ENCODE measurements around the gene CNDP2.

The CNDP2 gene

GRCh38 chr18:74457043-74457724, 39.0 kb upstream of the CNDP2 start, which contains the start of gene DIPK1C:
DIPK1C (minus strand) TSS chr18:74457308; CDS start chr18:74457259, 49 bp downstream.
- H3K27ac ChIP-seq (ENCODE audit: low read depth, low read length), result no peak within 1 kb of the TSS
- H3K9ac ChIP-seq (ENCODE audit: low read length), result no peak within 1 kb of the TSS
- peaks cover 16% of the 10 kb centered on the region for H3K27me3 ChIP-seq (ENCODE audit: control insufficient read depth, insufficient read depth, low read length)
- peak within 1 kb of the TSS; percentile 49 for H3K4me3 ChIP-seq (ENCODE audit: low read length)
- H3K4me1 ChIP-seq (ENCODE audit: control insufficient read depth, insufficient read depth, low read length), result peaks cover 6% of the 10 kb centered on the region
- H3K36me3 ChIP-seq (ENCODE audit: control insufficient read depth, insufficient read depth, low read length), result no peaks in the 10 kb centered on the region

- Histone ChIP-seq H3K4me1 (ENCODE audit: control insufficient read depth, insufficient read depth, low read length) (peaks cover 6% of the 10 kb centered on the region), H3K4me3 (ENCODE audit: low read length) (no peak overlapping the region), H3K36me3 (ENCODE audit: control insufficient read depth, insufficient read depth, low read length) (no peaks in the 10 kb centered on the region), H3K27me3 (ENCODE audit: control insufficient read depth, insufficient read depth, low read length) (peaks cover 16% of the 10 kb centered on the region), H3K27ac (ENCODE audit: low read depth, low read length) (no peak overlapping the region), H3K9ac (ENCODE audit: low read length) (no peak overlapping the region)
Measured at GRCh38 chr18:74457725-74458421, 38.3 kb upstream of the CNDP2 start.

DNA sequence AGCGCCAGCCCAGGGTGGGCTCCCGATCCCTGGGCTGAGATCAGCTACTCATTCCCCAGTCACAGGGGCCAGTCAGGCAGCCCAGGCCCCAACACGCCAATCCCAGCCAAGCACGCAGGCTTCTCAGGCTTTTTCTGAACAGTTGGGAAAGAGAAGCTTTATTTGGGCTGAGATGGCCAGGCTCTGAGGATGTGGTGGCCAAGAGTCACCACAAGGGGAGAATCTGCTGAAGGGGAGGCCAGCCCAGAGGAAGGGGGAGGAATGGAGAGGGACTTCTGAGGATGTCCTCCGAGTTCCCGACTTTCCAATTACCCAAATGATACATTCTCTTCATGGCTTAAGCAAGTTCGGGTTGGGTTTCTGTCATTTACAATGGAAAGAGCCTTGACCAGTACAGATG, 36.3 kb upstream of the CNDP2 start:
- Histone ChIP-seq H3K9ac (ENCODE audit: low read length) (no peak overlapping the region), H3K4me3 (ENCODE audit: low read length) (no peak overlapping the region), H3K27ac (ENCODE audit: low read depth, low read length) (no peak overlapping the region), H3K27me3 (ENCODE audit: control insufficient read depth, insufficient read depth, low read length) (peaks cover 16% of the 10 kb centered on the region), H3K36me3 (ENCODE audit: control insufficient read depth, insufficient read depth, low read length) (no peaks in the 10 kb centered on the region), H3K4me1 (ENCODE audit: control insufficient read depth, insufficient read depth, low read length) (peaks cover 6% of the 10 kb centered on the region)

- Histone ChIP-seq H3K9ac (ENCODE audit: low read length) (no peak overlapping the region), H3K4me3 (ENCODE audit: low read length) (no peak overlapping the region), H3K27ac (ENCODE audit: low read depth, low read length) (no peak overlapping the region), H3K36me3 (ENCODE audit: control insufficient read depth, insufficient read depth, low read length) (no peaks in the 10 kb centered on the region), H3K4me1 (ENCODE audit: control insufficient read depth, insufficient read depth, low read length) (peaks cover 6% of the 10 kb centered on the region), H3K27me3 (ENCODE audit: control insufficient read depth, insufficient read depth, low read length) (peaks cover 16% of the 10 kb centered on the region)
Measured at GRCh38 chr18:74460825-74461224, 35.3 kb upstream of the CNDP2 start.

GRCh38 chr18:74463254-74463653, 32.9 kb upstream of the CNDP2 start:
- Histone ChIP-seq H3K36me3 (ENCODE audit: control insufficient read depth, insufficient read depth, low read length) (no peaks in the 10 kb centered on the region), H3K27me3 (ENCODE audit: control insufficient read depth, insufficient read depth, low read length) (peaks cover under 1% of the 10 kb centered on the region), H3K4me3 (ENCODE audit: low read length) (no peak overlapping the region), H3K9ac (ENCODE audit: low read length) (no peak overlapping the region), H3K4me1 (ENCODE audit: control insufficient read depth, insufficient read depth, low read length) (peaks cover 2% of the 10 kb centered on the region), H3K27ac (ENCODE audit: low read depth, low read length) (no peak overlapping the region)

- no peak overlapping the region for H3K4me3 ChIP-seq (ENCODE audit: low read length)
- no peaks in the 10 kb centered on the region for H3K27me3 ChIP-seq (ENCODE audit: control insufficient read depth, insufficient read depth, low read length)
- no peaks in the 10 kb centered on the region for H3K36me3 ChIP-seq (ENCODE audit: control insufficient read depth, insufficient read depth, low read length)
- no peak overlapping the region for H3K27ac ChIP-seq (ENCODE audit: low read depth, low read length)
- no peak overlapping the region for H3K9ac ChIP-seq (ENCODE audit: low read length)
- H3K4me1 ChIP-seq (ENCODE audit: control insufficient read depth, insufficient read depth, low read length), result peaks cover 9% of the 10 kb centered on the region
Measured at GRCh38 chr18:74463983-74464382, 32.2 kb upstream of the CNDP2 start.

- no peaks in the 10 kb centered on the region for H3K36me3 ChIP-seq (ENCODE audit: control insufficient read depth, insufficient read depth, low read length)
- H3K27ac ChIP-seq (ENCODE audit: low read depth, low read length), result no peak overlapping the region
- H3K9ac ChIP-seq (ENCODE audit: low read length), result no peak overlapping the region
- no peak overlapping the region for H3K4me3 ChIP-seq (ENCODE audit: low read length)
- H3K27me3 ChIP-seq (ENCODE audit: control insufficient read depth, insufficient read depth, low read length), result no peaks in the 10 kb centered on the region
- H3K4me1 ChIP-seq (ENCODE audit: control insufficient read depth, insufficient read depth, low read length), result peaks cover 10% of the 10 kb centered on the region
Measured at GRCh38 chr18:74465775-74466174, 30.4 kb upstream of the CNDP2 start.

- peak overlapping the region; percentile 47 for H3K27ac ChIP-seq (ENCODE audit: low read depth, low read length)
- no peaks in the 10 kb centered on the region for H3K36me3 ChIP-seq (ENCODE audit: control insufficient read depth, insufficient read depth, low read length)
- no peaks in the 10 kb centered on the region for H3K27me3 ChIP-seq (ENCODE audit: control insufficient read depth, insufficient read depth, low read length)
- peaks cover 10% of the 10 kb centered on the region for H3K4me1 ChIP-seq (ENCODE audit: control insufficient read depth, insufficient read depth, low read length)
- H3K9ac ChIP-seq (ENCODE audit: low read length), result no peak overlapping the region
- no peak overlapping the region for H3K4me3 ChIP-seq (ENCODE audit: low read length)
Measured at GRCh38 chr18:74468547-74469061, 27.6 kb upstream of the CNDP2 start.

DNA sequence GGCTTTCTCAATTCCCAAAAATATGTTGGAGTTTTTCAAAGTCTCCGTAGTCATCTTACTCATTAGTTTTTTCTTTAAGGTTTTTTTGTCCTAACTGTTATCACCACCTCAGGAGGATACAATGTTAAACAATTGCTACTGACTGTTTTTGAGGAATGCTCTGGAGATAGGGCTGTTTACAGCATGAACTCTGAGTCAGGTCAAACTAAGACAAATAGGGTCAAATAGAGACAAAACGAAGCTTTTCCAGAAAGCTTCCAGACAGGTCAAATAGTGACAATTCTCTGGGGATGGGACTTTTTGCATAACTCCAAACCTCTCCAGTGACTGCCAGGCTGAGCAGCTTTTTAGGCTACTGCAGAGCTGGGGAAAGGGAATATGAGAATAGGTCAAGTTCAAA, 23.9 kb upstream of the CNDP2 start:
- Histone ChIP-seq H3K4me1 (ENCODE audit: control insufficient read depth, insufficient read depth, low read length) (peaks cover 10% of the 10 kb centered on the region), H3K4me3 (ENCODE audit: low read length) (no peak overlapping the region), H3K27ac (ENCODE audit: low read depth, low read length) (no peak overlapping the region), H3K9ac (ENCODE audit: low read length) (no peak overlapping the region), H3K27me3 (ENCODE audit: control insufficient read depth, insufficient read depth, low read length) (no peaks in the 10 kb centered on the region), H3K36me3 (ENCODE audit: control insufficient read depth, insufficient read depth, low read length) (no peaks in the 10 kb centered on the region)

DNA sequence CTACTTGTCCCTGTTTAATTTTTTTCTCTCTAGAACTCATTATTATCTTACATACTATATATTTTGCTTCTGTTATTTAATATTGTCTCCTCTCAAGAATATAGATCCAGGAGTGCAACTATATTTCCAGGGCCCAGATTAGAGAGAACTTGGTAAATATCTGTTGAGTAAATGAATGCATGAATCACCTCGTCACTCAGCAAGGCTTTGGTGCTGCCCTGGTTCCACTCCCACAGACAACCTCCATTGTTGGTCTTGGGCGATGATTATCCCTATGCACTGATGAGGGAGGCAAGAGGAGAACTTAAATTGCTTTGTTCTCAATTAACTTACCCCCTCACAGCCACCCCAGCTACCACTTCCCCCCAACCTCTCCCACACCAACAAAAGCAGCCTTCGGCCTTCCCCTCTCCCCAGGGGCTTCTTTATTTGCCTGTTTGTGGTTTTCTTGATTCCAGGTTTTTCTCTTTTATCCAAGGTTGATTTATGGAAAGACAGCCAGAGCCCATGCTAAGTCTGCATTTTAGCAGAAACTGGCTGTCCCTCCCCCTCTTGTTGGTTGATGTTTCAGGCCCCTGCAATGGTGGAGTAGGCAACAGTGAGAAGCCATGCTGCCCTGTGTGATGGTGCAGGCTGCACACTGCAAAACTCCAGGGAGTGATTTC, 22.1 kb upstream of the CNDP2 start:
- H3K4me1 ChIP-seq (ENCODE audit: control insufficient read depth, insufficient read depth, low read length), result no peaks in the 10 kb centered on the region
- no peaks in the 10 kb centered on the region for H3K36me3 ChIP-seq (ENCODE audit: control insufficient read depth, insufficient read depth, low read length)
- no peak overlapping the region for H3K27ac ChIP-seq (ENCODE audit: low read depth, low read length)
- no peak overlapping the region for H3K4me3 ChIP-seq (ENCODE audit: low read length)
- H3K27me3 ChIP-seq (ENCODE audit: control insufficient read depth, insufficient read depth, low read length), result no peaks in the 10 kb centered on the region
- no peak overlapping the region for H3K9ac ChIP-seq (ENCODE audit: low read length)

- no peak overlapping the region for H3K4me3 ChIP-seq (ENCODE audit: low read length)
- no peaks in the 10 kb centered on the region for H3K36me3 ChIP-seq (ENCODE audit: control insufficient read depth, insufficient read depth, low read length)
- no peak overlapping the region for H3K9ac ChIP-seq (ENCODE audit: low read length)
- H3K4me1 ChIP-seq (ENCODE audit: control insufficient read depth, insufficient read depth, low read length), result no peaks in the 10 kb centered on the region
- no peaks in the 10 kb centered on the region for H3K27me3 ChIP-seq (ENCODE audit: control insufficient read depth, insufficient read depth, low read length)
- no peak overlapping the region for H3K27ac ChIP-seq (ENCODE audit: low read depth, low read length)
Measured at GRCh38 chr18:74476140-74476539, 20.0 kb upstream of the CNDP2 start.

GRCh38 chr18:74477771-74478170, 18.4 kb upstream of the CNDP2 start:
- no peaks in the 10 kb centered on the region for H3K27me3 ChIP-seq (ENCODE audit: control insufficient read depth, insufficient read depth, low read length)
- no peak overlapping the region for H3K4me3 ChIP-seq (ENCODE audit: low read length)
- no peaks in the 10 kb centered on the region for H3K4me1 ChIP-seq (ENCODE audit: control insufficient read depth, insufficient read depth, low read length)
- no peak overlapping the region for H3K27ac ChIP-seq (ENCODE audit: low read depth, low read length)
- no peak overlapping the region for H3K9ac ChIP-seq (ENCODE audit: low read length)
- H3K36me3 ChIP-seq (ENCODE audit: control insufficient read depth, insufficient read depth, low read length), result no peaks in the 10 kb centered on the region
